Spleen (tissue), 11 donors: ENCODE data around the gene SPRYD7. TPM values are rescaled to one million over a fixed set of nuclear protein-coding genes. Genes with fewer than 3 reads are reported as not detected.

Experiments used
- DNase-seq: peaks from one replicate; pipeline ENCODE4 v3.0.0-alpha.2; 2020
- H3K27ac ChIP-seq, 8 donors: fragments of 200-600 bp; sonication (generic) in 7 of 8; 1 replicate in 4 of 8; 2 replicates in 4 of 8; pipeline versions ENCODE4 v1.5.0 to v1.8.0; 2016 to 2021; ENCODE audit warnings: inconsistent platforms in 4 of 8, mild to moderate bottlenecking in 4 of 8, moderate library complexity in 1 of 8
- H3K27me3 ChIP-seq, 7 donors: fragments of 200-600 bp; sonication (generic) in 6 of 7; replicated peaks in 1 of 7; 1 replicate in 4 of 7; 2 replicates in 3 of 7; pipeline versions ENCODE4 v1.5.0 to v1.8.0; 2016 to 2021; ENCODE audit warnings: inconsistent platforms in 3 of 7, mild to moderate bottlenecking in 1 of 7
- H3K36me3 ChIP-seq, 6 donors: fragments of 200-600 bp; sonication (generic) in 5 of 6; 1 replicate in 4 of 6; 2 replicates in 2 of 6; pipeline versions ENCODE4 v1.5.0 to v1.8.0; 2016 to 2021; ENCODE audit warnings: inconsistent platforms in 2 of 6
- H3K4me1 ChIP-seq, 6 donors: fragments of 200-600 bp; sonication (generic) in 5 of 6; 1 replicate in 3 of 6; 2 replicates in 3 of 6; pipeline versions ENCODE4 v1.5.0 to v1.8.0; 2016 to 2021; ENCODE audit warnings: inconsistent platforms in 3 of 6
- H3K4me3 ChIP-seq, 8 donors: fragments of 200-600 bp; sonication (generic) in 7 of 8; 1 replicate in 4 of 8; 2 replicates in 4 of 8; pipeline versions ENCODE4 v1.5.0 to v1.8.0; 2016 to 2021; ENCODE audit warnings: inconsistent platforms in 4 of 8, mild to moderate bottlenecking in 4 of 8, moderate library complexity in 2 of 8
- H3K9me3 ChIP-seq, 8 donors: fragments of 200-600 bp; sonication (generic) in 7 of 8; 1 replicate in 4 of 8; 2 replicates in 4 of 8; pipeline versions ENCODE4 v1.5.0 to v1.8.0; 2016 to 2021; ENCODE audit warnings: inconsistent platforms in 4 of 8
- POLR2A ChIP-seq, 3 donors: fragments of 450-650 bp; IDR thresholded peaks; one replicate each; pipeline ENCODE4 v1.5.1; 2017; ENCODE audit warnings: antibody characterized with exemption in 3 of 3, mild to moderate bottlenecking in 1 of 3
- POLR2AphosphoS5 ChIP-seq, 3 donors: sonication (generic); formaldehyde crosslinking; IDR thresholded peaks; one replicate each; pipeline ENCODE4 v1.5.1; 2017; ENCODE audit warnings: antibody characterized with exemption in 3 of 3
- WGBS, 5 donors: extraction: QIAGEN DNeasy Blood & Tissue Kit in 3 of 5; methylation state at CpG; one replicate each; pipeline versions ENCODE4 v1.1.5 to v1.1.7; 2013 to 2018; 5-methylcytosine and 5-hydroxymethylcytosine counted together
- intact Hi-C: fragments of 100-400 bp; cut with DNase I; formaldehyde crosslinking; loops from one replicate; pipeline ENCODE4 v1.15.0; 2023; ENCODE audit warnings: low total_unique reads
- polyA plus RNA-seq, 3 donors: library from polyadenylated mRNA; stranded (reverse); fragments of 200-250 nt; gene quantifications; one replicate each; pipeline ENCODE4 v1.2.1, GENCODE V29; 2013
- total RNA-seq, 7 donors: library from RNA; depleted of rRNA in 3 of 7; stranded (reverse); fragments of >200 nt in 3 of 7; fragmentation: NEBNext Ultra II Directional in 4 of 7; extraction: Animal tissue kit (Norgen Biotek cat#: 25700) in 4 of 7; gene quantifications; one replicate each; pipeline versions ENCODE4 v1.1.0 to v1.2.1, GENCODE V29; 2016 to 2021
- TF ChIP-seq, protein P1 (sequence below), 11 experiments: fragments of 200-600 bp in 7 of 11; fragments of 450-650 bp in 4 of 11; sonication (generic) in 4 of 11; IDR thresholded peaks in 8 of 11; conservative IDR thresholded peaks in 3 of 11; 1 replicate in 7 of 11; 2 replicates in 4 of 11; pipeline versions ENCODE4 v1.4.0 to v1.8.0; 2016 to 2021; ENCODE audit warnings: antibody characterized with exemption in 11 of 11, inconsistent platforms in 4 of 11, mild to moderate bottlenecking in 1 of 11
- donor health status: healthy with polysubstance abuse.
- donor health status: DM: no; HTN: no; CAD: no; lungs with moderate emphysema.
- donor health status: DM: no; HTN: no; CAD: no.
- donor health status: Bipolar disorder and iron deficiency.
- donor health status: healthy.
- donor health status: DM: no; HTN: no; CAD: no.
- donor health status: DM: yes; HTN: yes; CAD: no.

The SPRYD7 gene
- total and polyA plus RNA-seq, 10 donors = 3.5 to 7.7 (median 4.9) TPM

DNA sequence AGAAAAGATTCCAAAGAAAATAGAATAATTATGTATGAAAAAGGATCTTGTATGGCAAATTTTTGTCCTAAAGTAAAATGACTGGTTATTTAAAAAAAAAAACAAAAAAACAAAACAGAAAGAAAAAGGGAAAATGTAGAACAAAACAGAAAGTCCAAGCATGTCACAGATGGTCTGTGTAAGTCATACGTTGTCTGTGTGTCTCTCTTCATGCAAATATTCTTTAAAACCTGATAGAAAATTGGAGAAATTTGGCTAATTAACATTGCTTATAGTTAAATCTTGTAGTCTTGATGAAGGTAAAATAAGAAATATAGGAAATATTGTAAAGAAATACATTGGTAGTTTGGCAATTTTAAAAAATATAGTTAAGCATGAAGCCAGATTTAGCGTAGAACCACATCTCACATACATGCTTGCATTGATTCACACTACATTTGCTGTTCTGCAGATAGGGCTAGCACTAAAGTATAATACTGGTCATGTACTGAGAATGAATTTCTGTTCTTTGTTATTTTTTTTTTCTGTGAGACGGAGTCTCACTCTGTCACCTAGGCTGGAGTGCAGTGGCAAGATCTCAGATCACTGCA lies 58.4 kb downstream of the SPRYD7 start:
- no peak for TF ChIP-seq POLR2AphosphoS5 (IDR thresholded peaks at IDR 0.05)
- TF ChIP-seq POLR2A (IDR thresholded peaks at IDR 0.05) = no peak
- TF ChIP-seq, protein P1, sequence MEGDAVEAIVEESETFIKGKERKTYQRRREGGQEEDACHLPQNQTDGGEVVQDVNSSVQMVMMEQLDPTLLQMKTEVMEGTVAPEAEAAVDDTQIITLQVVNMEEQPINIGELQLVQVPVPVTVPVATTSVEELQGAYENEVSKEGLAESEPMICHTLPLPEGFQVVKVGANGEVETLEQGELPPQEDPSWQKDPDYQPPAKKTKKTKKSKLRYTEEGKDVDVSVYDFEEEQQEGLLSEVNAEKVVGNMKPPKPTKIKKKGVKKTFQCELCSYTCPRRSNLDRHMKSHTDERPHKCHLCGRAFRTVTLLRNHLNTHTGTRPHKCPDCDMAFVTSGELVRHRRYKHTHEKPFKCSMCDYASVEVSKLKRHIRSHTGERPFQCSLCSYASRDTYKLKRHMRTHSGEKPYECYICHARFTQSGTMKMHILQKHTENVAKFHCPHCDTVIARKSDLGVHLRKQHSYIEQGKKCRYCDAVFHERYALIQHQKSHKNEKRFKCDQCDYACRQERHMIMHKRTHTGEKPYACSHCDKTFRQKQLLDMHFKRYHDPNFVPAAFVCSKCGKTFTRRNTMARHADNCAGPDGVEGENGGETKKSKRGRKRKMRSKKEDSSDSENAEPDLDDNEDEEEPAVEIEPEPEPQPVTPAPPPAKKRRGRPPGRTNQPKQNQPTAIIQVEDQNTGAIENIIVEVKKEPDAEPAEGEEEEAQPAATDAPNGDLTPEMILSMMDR (IDR thresholded peaks at IDR 0.05 in 8 of 11, conservative IDR thresholded peaks at IDR 0.05 in 3 of 11) = no peak
- Histone ChIP-seq H3K27me3 (peaks cover 0 to 10% (median 0%) of the 10 kb centered on the region in 7 donors), H3K4me1 (no peaks in the 10 kb centered on the region), H3K27ac (no peak overlapping the region), H3K36me3 (no peaks in the 10 kb centered on the region), H3K9me3 (peaks cover 4 to 60% (median 43%) of the 10 kb centered on the region in 8 donors), H3K4me3 (no peak overlapping the region)
- intact Hi-C loops = no loop called here
- no peak for DNase-seq
- WGBS, 5 donors = 58 to 96% (median 90%) methylated on average over 3 of the region's 3 CpGs

DNA sequence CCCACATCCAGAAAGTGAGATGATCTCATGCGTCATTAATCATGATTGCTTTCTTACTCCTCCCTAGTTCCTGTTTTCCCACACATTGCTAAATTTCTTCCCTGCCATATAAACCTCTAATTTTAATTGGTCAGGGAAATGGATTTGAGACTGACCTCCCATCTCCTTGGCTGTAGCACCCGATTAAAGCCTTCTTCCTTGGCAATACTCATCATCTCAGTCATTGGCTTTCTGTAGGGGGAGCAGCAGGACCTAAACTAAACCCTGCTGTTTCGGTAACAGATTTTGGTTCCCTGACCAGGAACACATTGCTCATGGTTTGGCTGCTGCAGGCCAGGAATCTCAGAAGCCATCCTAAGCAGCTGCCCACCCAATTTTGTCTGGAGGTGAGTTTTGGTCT lies 61.7 kb downstream of the SPRYD7 start:
- intact Hi-C loops = no loop called here
- no peak for DNase-seq
- 87 to 97% (median 90%) methylated on average over 3 of the region's 3 CpGs for WGBS, 5 donors
- Histone ChIP-seq H3K9me3 (peaks cover 4 to 60% (median 43%) of the 10 kb centered on the region in 8 donors), H3K4me3 (no peak overlapping the region), H3K27me3 (peaks cover 0 to 3% (median 0%) of the 10 kb centered on the region in 7 donors), H3K36me3 (no peaks in the 10 kb centered on the region), H3K27ac (no peak overlapping the region), H3K4me1 (no peaks in the 10 kb centered on the region)
- TF ChIP-seq, protein P1 (IDR thresholded peaks at IDR 0.05 in 8 of 11, conservative IDR thresholded peaks at IDR 0.05 in 3 of 11) = no peak
- TF ChIP-seq POLR2A (IDR thresholded peaks at IDR 0.05) = no peak
- TF ChIP-seq POLR2AphosphoS5 (IDR thresholded peaks at IDR 0.05) = no peak

DNA sequence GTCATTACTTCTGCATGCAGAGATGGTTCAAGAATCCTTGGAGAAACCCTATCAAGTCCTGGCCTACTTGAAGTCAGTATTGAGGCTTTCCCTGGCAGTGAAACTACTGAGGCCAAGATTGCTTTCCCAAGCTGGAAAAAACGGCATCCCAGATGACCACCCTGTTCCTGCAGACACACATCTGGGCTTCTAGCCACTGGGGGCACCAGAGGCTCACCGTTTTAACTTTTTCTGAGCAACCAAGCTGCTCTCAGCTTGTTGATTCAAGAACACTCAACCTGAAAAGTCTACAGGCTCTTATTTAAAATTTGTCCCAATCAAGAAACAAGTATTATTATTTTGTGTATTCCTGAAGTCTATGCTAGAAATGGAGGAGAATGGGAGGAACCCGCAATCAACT lies 66.6 kb downstream of the SPRYD7 start:
- Histone ChIP-seq H3K36me3 (no peaks in the 10 kb centered on the region), H3K9me3 (peaks cover 0 to 13% (median 3%) of the 10 kb centered on the region in 8 donors), H3K4me1 (no peaks in the 10 kb centered on the region), H3K27ac (no peak overlapping the region), H3K4me3 (no peak overlapping the region), H3K27me3 (no peaks in the 10 kb centered on the region)
- intact Hi-C loops = no loop called here
- no peak for DNase-seq
- 55 to 61% (median 59%) methylated on average over 3 of the region's 3 CpGs for WGBS, 5 donors
- TF ChIP-seq, protein P1 (IDR thresholded peaks at IDR 0.05 in 8 of 11, conservative IDR thresholded peaks at IDR 0.05 in 3 of 11) = peak in 1 of 11 experiments; percentile 12
- TF ChIP-seq POLR2AphosphoS5 (IDR thresholded peaks at IDR 0.05) = no peak

DNA sequence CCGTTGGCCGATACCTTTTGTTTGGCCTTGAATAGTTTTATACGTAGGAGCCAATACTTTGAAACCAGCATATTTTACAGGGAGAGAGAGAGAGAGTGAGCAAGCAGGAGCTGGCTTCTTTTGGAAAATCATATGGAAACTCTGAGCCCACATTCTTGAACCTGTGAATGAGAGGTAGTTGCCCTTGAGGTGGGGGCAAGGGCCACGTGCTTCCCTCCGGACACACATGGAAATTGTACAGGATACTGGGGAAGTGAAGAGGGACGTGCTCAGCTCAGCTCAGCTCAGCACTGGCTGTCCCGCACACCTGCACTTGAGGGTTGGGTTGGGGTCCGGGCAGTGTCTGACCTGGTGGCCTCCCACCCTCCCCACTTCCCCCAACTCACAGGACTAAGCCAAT lies 68.3 kb downstream of the SPRYD7 start:
- Histone ChIP-seq H3K36me3 (no peaks in the 10 kb centered on the region), H3K4me1 (no peaks in the 10 kb centered on the region), H3K27me3 (no peaks in the 10 kb centered on the region), H3K27ac (no peak overlapping the region), H3K9me3 (no peaks in the 10 kb centered on the region), H3K4me3 (no peak overlapping the region)
- TF ChIP-seq, protein P1 (IDR thresholded peaks at IDR 0.05 in 8 of 11, conservative IDR thresholded peaks at IDR 0.05 in 3 of 11) = no peak
- TF ChIP-seq POLR2AphosphoS5 (IDR thresholded peaks at IDR 0.05) (no peak), POLR2A (IDR thresholded peaks at IDR 0.05) (no peak)
- WGBS, 5 donors = 78 to 81% (median 81%) methylated on average over 8 of the region's 8 CpGs
- intact Hi-C loops = no loop called here
- DNase-seq = no peak
